Tibial nerve (tissue), 4 donors: ENCODE measurements around the gene LHPP. TPM values are rescaled to one million over a fixed set of nuclear protein-coding genes. Genes with fewer than 3 reads are reported as not detected.

Experiments
- DNase-seq, 2 donors: peaks; one replicate each; pipeline ENCODE4 v3.0.0-alpha.2; 2019; ENCODE audit warnings: low spot score in 2 of 2
- H3K27ac ChIP-seq, 4 donors: fragments of 200-600 bp; sonication (generic) in 3 of 4; one replicate each; pipeline ENCODE4 v1.5.1; 2017 to 2019; ENCODE audit warnings: mild to moderate bottlenecking in 1 of 4
- H3K27me3 ChIP-seq, 2 donors: fragments of 200-600 bp; sonication (generic) in 1 of 2; one replicate each; pipeline versions ENCODE4 v1.5.1 to v1.6.0; 2017 to 2019
- H3K36me3 ChIP-seq, 3 donors: fragments of 200-600 bp; sonication (generic); one replicate each; pipeline ENCODE4 v1.5.1; 2018 to 2019
- H3K4me1 ChIP-seq, 4 donors: fragments of 200-600 bp; sonication (generic) in 3 of 4; one replicate each; pipeline ENCODE4 v1.5.1; 2017 to 2019
- H3K4me3 ChIP-seq, 4 donors: fragments of 200-600 bp; sonication (generic) in 3 of 4; one replicate each; pipeline ENCODE4 v1.5.1; 2017 to 2019; ENCODE audit warnings: mild to moderate bottlenecking in 1 of 4, moderate library complexity in 1 of 4
- H3K9me3 ChIP-seq, 4 donors: fragments of 200-600 bp; sonication (generic) in 3 of 4; one replicate each; pipeline ENCODE4 v1.5.1; 2017 to 2019
- CTCF ChIP-seq, 5 experiments: fragments of 200-600 bp in 3 of 5; fragments of 450-650 bp in 2 of 5; sonication (generic) in 3 of 5; IDR thresholded peaks; one replicate each; pipeline ENCODE4 v1.5.1; 2016 to 2019; ENCODE audit warnings: antibody characterized with exemption in 5 of 5, mild to moderate bottlenecking in 3 of 5, moderate library complexity in 2 of 5
- EP300 ChIP-seq, 2 donors: sonication (generic); formaldehyde crosslinking; IDR thresholded peaks; one replicate each; pipeline ENCODE4 v1.6.1; 2017; ENCODE audit warnings: antibody characterized with exemption in 2 of 2, mild to moderate bottlenecking in 1 of 2
- POLR2A ChIP-seq, 2 donors: fragments of 450-650 bp; IDR thresholded peaks; one replicate each; pipeline ENCODE4 v1.6.1; 2017; ENCODE audit warnings: antibody characterized with exemption in 2 of 2, mild to moderate bottlenecking in 2 of 2, moderate library complexity in 2 of 2
- WGBS, 2 donors: methylation state at CpG; one replicate each; pipeline ENCODE4 v1.1.5; 2018; 5-methylcytosine and 5-hydroxymethylcytosine counted together
- total RNA-seq, 4 donors: library from RNA; depleted of rRNA; stranded (reverse); fragments of >200 nt; gene quantifications; one replicate each; pipeline ENCODE4 v1.1.0, GENCODE V29; 2016

The LHPP gene
- total RNA-seq, 4 donors from 2014 or later, result 25.5 to 211 (median 123) TPM

DNA sequence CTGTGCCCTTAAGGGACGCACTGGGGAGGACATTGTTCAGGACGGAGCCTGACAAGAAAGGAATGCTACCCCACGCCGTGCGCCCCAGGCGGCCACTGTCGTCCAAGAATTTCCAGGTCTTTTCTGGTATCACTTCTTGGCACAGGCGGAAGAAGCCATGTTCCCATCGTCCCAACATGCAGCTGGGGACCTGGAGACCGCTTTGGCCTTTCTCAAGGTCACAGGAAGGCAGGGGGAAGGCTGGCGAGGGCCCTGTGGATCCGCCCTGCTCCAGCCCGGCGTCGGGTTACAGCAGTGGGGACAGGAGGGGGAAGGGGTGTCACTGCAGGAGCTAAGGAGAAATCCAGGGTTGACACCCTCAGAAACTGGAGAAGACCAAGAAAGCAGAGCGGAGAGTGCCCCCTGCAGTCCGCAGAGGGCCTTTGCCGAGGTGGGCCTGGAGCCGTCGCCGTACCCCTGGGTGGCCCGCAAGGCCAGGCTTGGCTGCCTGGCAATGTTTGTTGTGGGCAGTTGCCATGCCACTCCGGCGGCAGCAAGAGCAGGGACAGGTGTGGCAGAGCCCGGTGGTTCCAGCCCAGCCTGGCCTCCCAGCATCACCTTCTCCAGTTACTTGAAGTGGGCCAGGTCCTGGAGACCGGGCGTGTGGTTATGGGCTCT, 104.1 kb downstream of the LHPP start:
- no peaks in the 10 kb centered on the region for H3K27me3 ChIP-seq
- no peak for TF ChIP-seq POLR2A (IDR thresholded peaks at IDR 0.05)
- peak in 2 of 5 experiments; percentile 18 to 34 for TF ChIP-seq CTCF (IDR thresholded peaks at IDR 0.05)
- H3K9me3 ChIP-seq, result peaks cover 0 to 7% (median 0%) of the 10 kb centered on the region in 4 donors
- H3K36me3 ChIP-seq, result no peaks in the 10 kb centered on the region
- no peak overlapping the region for H3K4me3 ChIP-seq
- WGBS, 2 donors, result 58 to 62% methylated on average over 22 to 23 of the region's 27 CpGs
- peaks cover 0 to 8% (median 7%) of the 10 kb centered on the region in 4 donors for H3K4me1 ChIP-seq
- H3K27ac ChIP-seq, result no peak overlapping the region
- no peak for DNase-seq

- no peaks in the 10 kb centered on the region for H3K27me3 ChIP-seq
- no peak overlapping the region for H3K27ac ChIP-seq
- DNase-seq, result no peak
- peaks cover 0 to 2% (median under 1%) of the 10 kb centered on the region in 4 donors for H3K4me1 ChIP-seq
- peaks cover 0 to 6% (median 0%) of the 10 kb centered on the region in 4 donors for H3K9me3 ChIP-seq
- no peak overlapping the region for H3K4me3 ChIP-seq
- 86 to 93% methylated on average over 8 to 9 of the region's 9 CpGs for WGBS, 2 donors
- TF ChIP-seq POLR2A (IDR thresholded peaks at IDR 0.05) (no peak), EP300 (IDR thresholded peaks at IDR 0.05) (no peak), CTCF (IDR thresholded peaks at IDR 0.05) (no peak)
- no peaks in the 10 kb centered on the region for H3K36me3 ChIP-seq
Observed at GRCh38 chr10:124566222-124566888, 104.7 kb downstream of the LHPP start.

- TF ChIP-seq CTCF (IDR thresholded peaks at IDR 0.05) (no peak), EP300 (IDR thresholded peaks at IDR 0.05) (no peak), POLR2A (IDR thresholded peaks at IDR 0.05) (no peak)
- no peaks in the 10 kb centered on the region for H3K27me3 ChIP-seq
- DNase-seq, result no peak
- no peak overlapping the region for H3K27ac ChIP-seq
- H3K4me1 ChIP-seq, result no peaks in the 10 kb centered on the region
- 91 to 92% methylated on average over 29 to 31 of the region's 33 CpGs for WGBS, 2 donors
- no peak overlapping the region for H3K4me3 ChIP-seq
- H3K9me3 ChIP-seq, result no peaks in the 10 kb centered on the region
- no peaks in the 10 kb centered on the region for H3K36me3 ChIP-seq
Observed at GRCh38 chr10:124566981-124567835, 105.6 kb downstream of the LHPP start.

GRCh38 chr10:124568339-124568738, 106.7 kb downstream of the LHPP start:
- DNase-seq, result no peak
- 89 to 90% methylated on average over 19 of the region's 19 CpGs for WGBS, 2 donors
- Histone ChIP-seq H3K9me3 (no peaks in the 10 kb centered on the region), H3K36me3 (no peaks in the 10 kb centered on the region), H3K4me1 (no peaks in the 10 kb centered on the region), H3K27me3 (no peaks in the 10 kb centered on the region), H3K27ac (no peak overlapping the region), H3K4me3 (no peak overlapping the region)
- TF ChIP-seq POLR2A (IDR thresholded peaks at IDR 0.05) (no peak), CTCF (IDR thresholded peaks at IDR 0.05) (no peak), EP300 (IDR thresholded peaks at IDR 0.05) (no peak)
